NCI-H1694 (cell line): ENCODE results near the gene DCAF15.

Experiments
- DNase-seq: peaks from one replicate; lab custom pipeline; 2025; lab: John Stamatoyannopoulos, UW

DCAF15 gene

DNA sequence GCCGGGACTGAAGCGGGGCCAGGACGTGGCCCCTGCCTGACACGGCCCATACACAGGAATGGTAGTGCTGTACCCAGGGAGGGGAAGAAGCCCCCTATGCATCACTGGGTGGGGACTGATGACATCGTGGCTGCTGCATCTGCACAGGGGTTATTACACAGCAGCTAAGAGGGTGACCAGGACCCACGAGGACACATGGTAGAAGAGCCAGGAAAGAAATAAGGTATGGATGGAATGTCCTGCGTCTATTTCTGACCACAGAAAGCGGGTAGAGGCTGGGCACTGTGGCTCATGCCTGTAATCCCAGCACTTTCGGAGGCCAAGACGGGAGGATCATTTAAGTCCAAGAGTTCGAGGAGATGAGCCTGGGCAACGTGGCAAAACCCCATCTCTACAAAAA, 24.1 kb downstream of the DCAF15 start:
- no peak for DNase-seq

DNA sequence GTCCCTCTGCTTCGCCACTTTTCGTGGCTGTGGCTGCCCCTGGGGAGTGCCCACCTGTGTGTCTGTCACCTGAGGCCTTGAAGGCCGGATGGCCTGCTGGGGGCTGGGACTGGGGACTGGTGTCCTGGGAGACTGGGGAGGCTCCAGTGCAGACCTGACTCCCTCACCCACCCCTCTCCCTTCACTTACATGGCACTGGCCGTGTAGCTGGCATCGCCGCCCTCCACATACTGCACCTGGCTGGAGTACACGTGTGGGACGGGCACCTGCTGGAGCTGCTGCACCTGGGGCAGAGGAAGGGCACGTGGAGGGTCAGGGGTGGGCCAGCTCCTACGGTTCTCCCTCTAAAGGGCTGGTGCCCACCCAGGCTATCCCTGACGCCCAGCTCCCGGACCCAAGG, 25.5 kb downstream of the DCAF15 start:
- no peak for DNase-seq

- DNase-seq: no peak
These were observed 26.3 kb downstream of the DCAF15 start for GRCh38 chr19:13978351-13979243.

DNA sequence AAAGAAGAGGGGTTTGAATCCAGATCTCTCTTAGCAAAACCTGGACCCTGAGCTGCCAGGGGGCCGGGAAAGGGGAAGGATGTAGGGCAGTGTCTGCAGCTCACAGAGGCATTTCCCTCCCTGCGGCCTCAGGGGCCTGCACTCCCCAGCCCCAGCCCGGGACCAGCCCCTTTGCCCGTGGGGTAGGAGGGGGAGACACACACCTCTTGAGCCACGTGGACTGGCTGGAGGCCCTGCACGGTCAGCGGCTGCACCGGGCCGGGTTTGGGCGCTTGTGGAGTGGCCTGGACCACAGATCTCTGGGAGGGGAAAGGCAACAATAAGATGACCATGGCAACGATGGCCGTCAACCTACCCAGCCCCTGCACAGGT, 26.9 kb downstream of the DCAF15 start:
- no peak for DNase-seq

DNA sequence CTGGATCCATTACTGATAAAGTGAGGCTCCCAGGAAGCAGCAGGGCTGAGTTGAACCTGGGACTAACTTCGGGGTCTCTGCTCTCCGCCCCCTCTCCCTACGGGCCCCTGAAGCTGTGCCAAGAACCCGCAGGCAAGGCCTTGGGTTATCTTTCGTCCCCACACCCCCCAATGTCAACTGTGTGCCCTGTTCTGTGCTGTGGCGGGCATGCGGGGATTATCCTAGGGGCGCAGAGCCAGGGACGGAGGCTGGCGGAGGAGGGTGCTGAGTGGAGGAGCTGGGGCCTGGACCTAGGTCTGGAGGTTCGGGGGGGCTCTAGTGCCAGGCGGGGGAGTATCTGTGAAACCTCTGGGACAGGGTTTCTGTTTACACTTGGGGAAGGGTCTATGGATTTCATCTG, 27.4 kb downstream of the DCAF15 start:
- no peak for DNase-seq

DNA sequence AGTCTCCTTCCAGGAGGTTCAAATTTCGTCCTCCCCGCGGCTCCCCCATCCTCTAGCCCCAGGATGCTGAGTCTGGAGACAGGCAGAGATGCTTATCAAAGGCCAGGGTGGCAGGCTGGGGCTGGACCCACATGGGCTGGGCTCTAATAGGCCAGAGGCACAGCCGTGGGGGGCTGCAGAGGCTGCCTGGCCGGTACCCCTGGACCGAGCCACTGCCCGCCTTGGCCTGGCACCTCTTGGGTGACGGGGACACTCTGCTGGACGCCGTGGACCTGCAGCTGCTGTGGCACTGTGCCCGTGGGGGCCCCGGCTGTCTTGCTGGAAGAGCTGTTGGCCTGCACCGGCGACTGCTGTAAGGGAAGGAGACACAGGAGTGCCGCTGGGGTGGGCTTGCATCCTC, 28.0 kb downstream of the DCAF15 start:
- DNase-seq: no peak

DNA sequence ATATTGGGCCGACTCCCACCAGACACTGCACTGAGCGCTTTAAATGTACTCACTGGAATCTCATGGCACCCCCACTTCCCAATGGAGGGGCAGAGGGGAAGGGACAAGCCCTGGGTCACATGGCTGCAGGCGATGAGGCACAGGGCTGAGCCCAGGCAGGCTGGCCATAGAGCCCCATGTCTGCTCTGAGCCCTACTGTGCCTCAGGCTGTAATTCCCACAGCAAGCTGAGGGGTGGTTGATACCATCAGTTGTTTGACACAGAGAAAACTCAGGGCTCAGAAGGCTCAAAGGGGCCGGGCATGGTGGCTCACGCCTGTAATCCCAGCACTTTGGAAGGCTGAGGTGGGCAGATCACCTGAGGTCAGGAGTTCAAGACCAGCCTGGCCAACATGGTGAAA, 28.7 kb downstream of the DCAF15 start:
- no peak for DNase-seq

DNA sequence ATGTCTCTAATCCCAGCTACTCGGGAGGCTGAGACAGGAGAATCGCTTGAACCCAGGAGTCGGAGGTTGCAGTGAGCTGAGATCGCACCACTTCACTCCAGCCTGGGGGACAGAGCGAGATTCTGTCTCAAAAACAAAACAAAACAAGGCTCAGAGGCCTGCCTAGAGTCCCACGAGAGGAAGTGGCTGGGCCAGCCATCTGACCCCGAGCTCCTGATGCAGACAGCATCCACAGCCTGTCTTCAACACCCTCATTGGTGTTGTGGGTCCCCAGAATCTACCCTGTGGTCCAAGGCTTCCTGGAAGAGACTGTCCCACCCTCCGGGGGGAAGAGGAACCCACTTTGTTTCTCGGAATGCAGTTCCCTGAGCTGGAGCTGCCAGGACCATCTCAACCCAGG, 29.2 kb downstream of the DCAF15 start:
- no peak for DNase-seq

GRCh38 chr19:13981988-13982501, 29.7 kb downstream of the DCAF15 start:
- no peak for DNase-seq

DNA sequence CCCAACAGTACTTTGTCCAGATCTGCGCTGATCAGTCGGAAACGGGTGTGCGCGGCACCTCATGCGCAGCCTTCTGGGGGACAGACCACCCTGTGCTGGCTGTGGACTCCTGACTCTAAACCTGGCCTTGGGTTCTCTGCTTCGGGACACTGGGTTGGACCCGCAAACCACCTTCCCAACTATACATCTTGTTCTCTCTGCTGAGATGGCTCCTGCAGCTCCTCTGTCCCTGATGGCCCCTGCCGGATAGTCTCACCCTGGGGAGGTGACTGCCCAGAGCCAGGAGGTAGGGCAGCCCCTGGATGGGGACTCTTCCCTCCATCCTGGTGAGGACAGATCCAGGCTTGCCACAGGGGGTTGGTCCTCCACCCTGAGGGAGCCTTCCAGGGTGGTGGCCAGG, 30.5 kb downstream of the DCAF15 start:
- no peak for DNase-seq

DNA sequence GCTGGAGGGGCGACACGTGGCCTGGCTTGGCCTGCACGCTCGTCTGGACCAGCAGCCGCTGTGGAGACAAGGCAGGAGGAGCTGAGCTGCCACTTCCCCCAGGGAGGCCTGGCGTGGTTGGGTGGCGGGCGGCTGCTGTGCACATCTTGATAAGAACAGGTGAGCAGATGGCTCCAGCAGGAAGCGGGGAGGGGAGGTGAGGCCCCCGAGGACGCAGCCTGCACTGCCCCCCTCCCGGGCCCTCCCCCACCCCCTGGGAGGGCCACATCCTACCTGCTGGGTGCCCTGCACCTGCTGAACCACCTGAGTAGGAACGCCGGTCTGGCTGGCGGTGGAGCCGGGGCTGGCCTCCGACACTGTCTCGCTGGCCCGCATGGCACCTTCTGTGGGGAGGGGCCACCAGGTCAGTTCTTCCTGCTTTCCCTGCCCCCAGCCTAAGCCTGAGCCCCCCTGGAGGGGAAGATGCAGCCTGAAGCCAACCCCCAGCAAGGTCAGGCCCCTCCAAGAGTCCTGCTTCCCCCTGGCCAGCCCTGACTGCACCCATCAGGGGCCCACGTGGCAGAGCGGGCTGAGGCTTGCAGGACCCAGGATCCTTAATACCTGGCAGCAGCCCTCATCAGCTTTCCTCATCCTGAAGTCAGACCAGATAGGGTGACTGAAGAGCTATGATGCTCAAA, 31.0 kb downstream of the DCAF15 start:
- DNase-seq: no peak

DNA sequence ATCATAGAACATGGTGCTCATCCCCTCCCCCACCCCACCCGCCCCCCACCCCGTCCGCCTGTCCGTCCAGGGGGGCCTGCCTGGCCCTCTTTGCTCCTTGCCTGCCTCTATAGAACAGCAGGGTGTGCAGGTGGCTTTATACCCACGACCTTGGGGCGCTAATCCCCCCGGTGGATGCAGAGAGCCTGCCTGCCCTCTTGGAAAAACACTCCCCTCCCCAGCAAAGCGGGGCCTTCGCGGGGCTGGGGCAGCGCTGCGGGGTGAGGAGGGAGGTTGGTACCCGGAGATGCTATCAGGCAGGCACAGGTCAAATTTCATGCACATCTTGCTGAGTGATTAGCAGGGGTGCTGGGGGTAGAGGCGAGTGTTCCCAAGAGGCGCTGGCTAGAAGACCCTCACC, 31.9 kb downstream of the DCAF15 start:
- DNase-seq: no peak

GRCh38 chr19:13984875-13985741, 32.8 kb downstream of the DCAF15 start:
- no peak for DNase-seq

GRCh38 chr19:13985771-13986347, 33.5 kb downstream of the DCAF15 start:
- DNase-seq: no peak

DNA sequence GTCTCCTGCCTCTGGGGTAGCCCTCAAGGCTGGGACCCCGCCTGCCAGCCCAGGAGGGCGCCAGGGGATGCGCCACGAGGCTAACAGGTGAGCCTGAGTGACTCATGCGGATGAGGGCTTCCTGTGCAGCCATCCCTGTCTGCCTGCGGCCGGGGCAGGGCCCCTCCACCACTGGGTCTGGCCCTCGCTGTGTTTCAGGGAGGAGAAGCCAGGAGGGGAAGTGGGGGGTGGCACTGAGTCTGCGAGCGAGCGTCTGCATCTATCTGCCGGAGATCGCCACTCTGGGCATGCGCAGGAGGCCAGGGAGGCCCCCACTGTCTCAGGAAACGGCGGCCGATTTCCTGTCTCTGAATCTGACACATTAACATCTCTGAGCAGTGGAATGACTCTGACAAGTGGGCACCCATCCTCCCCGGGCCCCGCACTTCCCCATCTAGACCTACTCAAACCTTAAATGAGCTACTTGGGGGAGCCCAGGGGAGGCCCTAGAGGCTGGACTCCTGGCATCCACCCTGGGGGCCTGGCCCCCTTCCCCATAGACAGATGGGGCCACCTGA, 34.1 kb downstream of the DCAF15 start:
- DNase-seq: no peak

GRCh38 chr19:13987101-13987890, 35.0 kb downstream of the DCAF15 start:
- no peak for DNase-seq

- no peak for DNase-seq
These were observed 37.2 kb downstream of the DCAF15 start for GRCh38 chr19:13989487-13989886.

DNA sequence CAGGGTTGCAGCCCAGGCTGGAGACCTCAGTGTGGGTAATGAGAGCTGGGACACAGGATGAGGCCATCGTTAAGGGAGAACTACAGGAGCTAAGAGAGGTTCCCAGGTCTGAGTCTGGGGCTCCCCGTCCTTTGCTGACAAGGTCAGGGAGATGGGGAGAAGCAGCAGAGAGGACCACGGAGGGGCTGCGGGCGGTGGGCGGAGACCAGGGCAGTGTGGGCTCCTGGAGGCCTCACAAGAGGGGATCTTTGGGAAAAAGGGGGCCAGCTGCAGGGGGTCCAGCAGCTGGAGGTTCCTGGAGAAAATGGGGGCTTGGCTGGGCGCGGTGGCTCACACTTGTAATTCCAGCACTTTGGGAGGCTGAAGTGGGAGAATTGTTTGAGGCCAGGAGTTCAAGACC, 37.8 kb downstream of the DCAF15 start:
- no peak for DNase-seq

DNA sequence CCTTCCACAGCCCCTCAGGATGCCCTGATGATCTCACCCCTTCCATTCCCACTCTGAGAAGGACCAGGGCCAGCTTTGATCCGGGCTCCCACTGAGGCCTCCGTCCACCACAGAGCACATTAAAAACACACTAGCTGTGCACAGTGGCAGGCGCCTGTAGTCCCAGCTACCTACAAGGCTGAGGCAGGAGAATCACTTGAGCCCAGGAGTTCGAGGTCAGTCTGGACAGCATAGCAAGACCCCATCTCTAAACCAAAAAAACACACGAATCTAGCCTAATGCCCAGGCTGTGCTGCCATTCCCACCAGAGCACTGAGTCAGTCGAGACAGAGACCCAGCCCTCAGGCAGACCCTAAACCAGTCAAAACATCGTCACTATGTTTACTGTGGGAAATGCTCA, 39.7 kb downstream of the DCAF15 start:
- no peak for DNase-seq

GRCh38 chr19:13993590-13994300, 41.4 kb downstream of the DCAF15 start:
- no peak for DNase-seq
